Activated naive CD4-positive, alpha-beta T cell (primary cell): ENCODE measurements around the gene PDE9A.
A peak's percentile ranks its signal among the peaks of the same experiment; 100 is the strongest.

Source experiments
- DNase-seq, 4 experiments: peaks; one replicate each; lab custom pipeline; 2025; lab: John Stamatoyannopoulos, UW

The PDE9A gene

DNA sequence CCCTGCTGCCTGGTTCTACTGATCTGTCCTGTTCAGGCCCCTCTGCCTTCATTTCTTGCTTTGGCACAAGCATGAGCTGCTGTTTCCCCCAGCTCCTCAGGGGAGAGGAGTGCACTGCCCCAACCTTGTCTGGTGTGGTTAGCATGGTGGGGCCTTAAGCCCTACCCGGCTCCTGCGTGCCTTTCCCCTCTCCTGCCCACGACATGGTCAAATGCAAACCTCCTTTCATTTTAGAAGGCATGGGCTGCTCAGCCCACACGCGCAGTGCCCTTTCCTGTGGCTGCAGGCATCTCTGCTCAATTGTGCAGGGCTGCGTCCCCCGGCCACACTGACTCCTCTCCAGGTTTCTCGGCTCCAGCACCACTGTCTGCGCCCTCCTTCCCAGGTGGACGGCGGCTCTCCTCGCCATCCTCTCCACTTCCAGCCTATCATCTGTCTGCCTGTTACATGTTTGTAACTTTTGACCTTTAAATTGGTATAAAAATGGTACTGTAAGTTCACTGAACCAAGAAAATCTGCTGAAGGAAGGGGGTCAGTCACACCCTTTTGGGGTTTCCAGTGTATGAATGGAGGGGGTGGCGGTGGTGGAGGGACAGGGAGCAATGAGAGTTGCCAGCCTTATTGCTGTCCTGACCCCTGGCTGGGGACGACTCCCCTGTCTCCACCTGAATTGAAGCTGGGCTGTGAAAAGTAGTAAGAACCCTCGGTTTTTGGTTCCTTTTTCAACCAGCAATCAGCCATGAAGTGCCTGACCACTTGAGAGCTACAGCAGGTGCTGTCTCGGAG lies 5.1 kb downstream of the PDE9A start:
- no peak for DNase-seq

DNA sequence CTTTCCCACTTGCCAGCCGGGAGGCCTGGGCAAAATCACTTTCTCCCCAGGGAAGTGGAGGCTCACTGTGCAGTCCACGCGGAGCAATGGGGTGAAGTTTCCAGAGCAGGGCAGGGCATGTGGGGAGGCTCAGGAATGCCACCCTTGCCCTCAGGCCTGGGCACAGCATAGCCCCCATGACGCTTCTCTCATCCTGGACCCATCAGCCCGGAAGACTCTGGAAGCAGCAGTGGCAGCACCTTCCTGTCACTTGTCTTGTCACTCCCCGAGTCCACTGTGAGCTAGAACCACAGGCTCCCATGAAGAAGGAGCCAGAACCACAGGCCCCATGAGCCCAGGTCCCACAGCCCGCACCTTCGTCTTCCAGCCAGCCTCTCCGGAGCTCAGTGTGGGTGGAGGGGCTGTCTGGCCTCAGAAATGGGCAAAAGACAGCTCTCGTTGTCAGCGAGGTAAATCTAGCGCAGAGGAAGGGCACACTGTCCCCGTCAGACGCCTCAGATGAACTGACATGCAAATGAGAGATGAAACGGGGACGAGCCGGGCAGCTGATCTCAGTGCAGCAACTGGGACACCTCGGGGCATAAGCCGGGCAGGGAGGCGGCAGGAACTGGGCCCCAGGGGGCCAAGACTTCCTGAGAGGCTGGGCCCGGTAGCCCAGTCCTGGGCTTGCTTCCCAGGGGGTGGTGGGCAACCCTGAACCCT lies 6.1 kb downstream of the PDE9A start:
- DNase-seq, result no peak

DNA sequence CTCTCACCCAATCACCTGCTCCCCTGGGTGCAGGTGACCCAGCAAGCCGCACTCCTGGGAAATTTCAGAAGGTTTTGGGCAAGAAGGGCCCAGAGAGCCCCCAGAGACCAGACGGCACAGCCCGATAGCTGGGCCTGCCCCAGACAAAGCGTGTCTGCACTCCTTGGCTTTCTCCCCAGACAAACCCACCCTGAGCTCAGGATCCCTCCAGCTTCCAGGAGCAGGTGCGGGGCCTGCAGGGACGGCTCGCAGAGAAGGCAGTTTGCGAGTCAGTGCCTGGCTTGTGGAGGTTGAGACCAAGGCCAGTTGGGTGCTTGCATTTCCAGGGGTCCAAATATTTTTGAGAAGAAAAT lies 6.7 kb downstream of the PDE9A start:
- no peak for DNase-seq

DNA sequence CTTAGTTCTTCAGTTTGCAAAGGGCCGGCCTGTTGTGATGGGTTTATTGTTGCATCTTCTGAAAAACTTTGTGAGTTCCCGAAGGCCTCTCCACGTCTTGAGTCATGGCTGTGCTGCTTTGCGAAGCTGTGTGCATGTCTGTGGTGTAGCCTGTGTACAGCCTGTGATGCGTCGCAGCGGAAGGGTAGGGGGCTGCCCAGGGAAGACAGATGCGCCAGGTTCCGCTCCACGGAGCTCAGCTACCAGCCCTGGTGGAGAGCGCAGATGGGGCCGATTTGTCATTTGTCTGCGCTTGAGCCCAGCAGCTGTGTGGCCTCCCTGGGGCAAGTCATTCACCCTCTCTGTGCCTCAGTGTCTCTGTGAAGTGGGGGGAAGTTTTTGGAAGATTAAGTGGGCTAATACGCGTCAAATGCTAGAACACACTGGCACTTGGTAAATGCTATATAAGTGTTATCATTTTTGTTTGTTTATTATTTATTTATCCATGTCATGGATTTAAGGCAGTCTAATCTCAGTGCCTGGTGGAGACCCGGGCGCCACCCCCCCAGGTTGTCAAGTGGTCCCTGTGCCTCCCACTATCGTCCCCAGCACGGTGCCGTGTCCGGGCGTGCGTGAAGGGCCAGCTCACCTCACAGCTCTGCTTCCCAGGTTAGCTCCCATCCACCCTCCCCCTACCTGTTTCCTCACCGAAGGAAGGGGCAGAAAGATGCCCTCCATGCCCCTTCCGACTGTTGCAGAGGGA lies 8.4 kb downstream of the PDE9A start:
- DNase-seq, result no peak

DNA sequence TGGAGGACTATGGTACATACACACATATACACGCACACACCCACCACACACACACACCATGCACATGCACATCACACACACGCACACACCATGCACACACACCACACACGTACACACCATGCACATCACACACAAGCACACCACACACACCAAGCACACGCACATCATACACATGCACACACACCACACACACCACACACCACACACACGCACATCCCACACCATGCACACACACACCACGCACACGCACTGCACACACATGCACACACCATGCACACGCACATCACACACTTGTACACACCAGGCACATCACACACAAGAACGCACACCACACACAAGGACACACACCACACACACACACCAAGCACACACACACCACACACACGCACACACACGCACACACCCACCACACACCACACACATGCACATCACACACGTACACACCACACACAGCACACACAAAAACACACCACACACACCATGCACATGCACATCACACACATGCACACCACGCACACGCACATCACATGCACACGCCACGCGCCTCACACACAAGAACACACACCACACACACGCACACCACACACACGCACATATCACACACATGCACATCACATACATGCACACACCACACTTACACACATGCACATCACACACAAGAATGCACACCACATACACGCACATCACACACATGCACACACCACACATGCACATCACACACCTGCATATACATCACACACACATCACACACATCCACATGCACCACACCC lies 9.2 kb downstream of the PDE9A start:
- DNase-seq, result no peak

DNA sequence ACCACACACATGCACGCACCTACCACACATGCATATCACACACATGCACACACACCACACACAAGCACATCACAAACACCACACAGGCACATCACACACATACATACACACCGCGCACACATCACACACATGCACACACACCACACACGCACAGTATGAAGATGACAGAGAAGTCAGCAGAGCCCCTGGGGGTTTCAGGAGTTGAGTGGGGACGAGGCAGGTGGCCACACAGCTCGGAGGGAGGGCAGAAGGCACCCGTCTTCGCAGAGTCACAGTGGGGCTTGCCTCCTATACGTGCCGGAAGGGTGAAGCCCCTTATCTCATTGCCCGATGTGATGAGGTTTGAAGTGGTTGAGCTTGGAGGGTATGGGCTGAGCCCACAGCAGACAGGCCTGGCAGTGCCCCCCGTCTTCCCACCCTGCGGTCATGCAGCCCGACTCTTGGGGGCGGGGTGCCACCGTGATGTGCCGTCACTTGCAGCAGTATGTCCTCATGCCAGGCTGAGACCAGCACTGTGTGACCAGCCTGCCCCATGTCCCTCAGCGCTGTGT lies 9.9 kb downstream of the PDE9A start:
- no peak for DNase-seq

DNA sequence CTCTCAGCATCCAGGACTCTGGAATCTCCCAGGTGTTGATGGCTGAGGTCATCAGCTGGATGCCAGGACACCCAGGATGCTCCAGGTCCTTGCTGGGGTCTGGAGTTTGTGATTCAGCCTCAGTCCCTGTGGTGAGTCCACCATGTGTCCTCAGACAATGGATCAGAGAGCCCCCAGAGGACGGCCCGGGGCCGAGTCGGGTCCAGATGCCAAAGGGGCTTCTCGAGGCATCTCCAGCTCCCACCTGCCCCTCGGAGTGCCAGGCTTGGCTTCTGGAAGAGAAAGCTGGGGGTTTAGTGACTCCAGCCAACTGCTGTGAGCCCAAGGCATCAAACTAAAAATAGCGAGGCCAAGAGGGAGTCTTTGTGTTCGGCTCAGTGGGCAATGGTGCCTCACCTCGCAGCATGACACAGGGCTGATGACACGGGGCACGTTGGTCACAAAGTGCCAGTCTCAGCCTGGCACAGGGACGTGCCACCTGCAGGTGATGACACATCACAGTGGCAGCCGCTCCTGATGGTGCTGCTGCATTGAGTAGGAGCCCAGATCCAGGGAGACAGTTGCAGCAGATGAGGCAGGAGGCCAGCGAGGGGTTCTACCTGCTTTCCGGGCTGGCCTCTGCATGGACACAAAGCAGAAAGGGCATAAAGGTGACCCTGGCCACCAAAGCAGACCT lies 10.6 kb downstream of the PDE9A start:
- no peak for DNase-seq

DNA sequence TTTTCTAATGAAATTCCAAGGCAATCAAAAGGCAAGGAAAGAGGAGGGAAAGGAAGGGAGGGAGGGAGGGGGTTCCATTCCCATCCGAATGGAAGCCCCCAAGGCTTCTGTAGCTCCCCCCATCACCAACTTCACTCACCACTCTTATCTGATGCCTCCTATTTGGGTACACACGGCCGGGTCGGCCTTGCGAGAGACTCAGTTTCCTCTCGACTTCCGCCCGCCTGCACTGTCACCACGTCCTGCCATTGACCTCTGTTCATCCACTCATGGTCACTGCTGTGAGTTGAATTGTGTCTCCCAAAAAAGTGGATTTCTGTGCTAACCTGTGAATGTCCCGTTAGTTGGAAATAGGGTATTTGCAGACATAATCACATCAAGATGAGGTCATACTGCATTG lies 11.2 kb downstream of the PDE9A start:
- DNase-seq, result no peak

DNA sequence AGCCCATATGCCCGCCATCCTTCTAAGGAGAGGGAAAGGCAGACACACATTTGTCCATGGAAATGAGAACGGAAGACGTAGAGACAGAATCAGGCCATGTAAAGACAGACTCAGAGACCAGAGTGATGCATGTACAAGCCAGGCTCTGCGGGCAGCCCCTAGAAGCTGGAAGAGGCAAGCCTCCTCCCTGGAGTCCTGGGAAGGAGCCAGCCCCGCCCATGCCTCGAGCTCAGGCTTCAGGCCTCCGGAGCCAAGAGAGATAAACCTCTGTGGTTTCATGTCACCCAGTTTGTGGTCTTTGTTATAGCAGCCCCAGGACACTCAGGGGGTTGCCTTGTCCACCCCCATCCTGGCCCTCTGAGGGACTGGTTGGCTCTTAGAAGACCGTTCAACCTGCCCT lies 11.6 kb downstream of the PDE9A start:
- no peak for DNase-seq

DNA sequence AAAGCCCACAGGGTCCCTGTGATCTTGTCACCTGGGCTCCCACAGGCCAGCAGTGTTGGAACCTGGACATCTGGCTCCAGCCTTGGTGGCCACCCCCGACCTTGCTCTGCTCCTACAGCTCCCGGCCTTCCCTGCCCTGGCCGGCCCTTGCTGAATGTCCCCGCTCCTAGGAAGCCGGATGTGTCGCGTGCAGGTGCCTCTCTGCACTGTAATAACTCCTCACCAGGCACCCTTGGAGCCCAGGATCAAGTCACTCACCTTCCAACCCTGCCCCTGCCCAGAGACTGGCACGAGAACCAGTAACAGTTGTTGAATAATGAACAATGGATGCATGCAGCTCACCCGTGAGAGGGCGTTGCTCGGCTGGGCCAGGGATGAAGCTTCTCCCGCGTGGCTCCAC lies 12.1 kb downstream of the PDE9A start:
- no peak for DNase-seq

DNA sequence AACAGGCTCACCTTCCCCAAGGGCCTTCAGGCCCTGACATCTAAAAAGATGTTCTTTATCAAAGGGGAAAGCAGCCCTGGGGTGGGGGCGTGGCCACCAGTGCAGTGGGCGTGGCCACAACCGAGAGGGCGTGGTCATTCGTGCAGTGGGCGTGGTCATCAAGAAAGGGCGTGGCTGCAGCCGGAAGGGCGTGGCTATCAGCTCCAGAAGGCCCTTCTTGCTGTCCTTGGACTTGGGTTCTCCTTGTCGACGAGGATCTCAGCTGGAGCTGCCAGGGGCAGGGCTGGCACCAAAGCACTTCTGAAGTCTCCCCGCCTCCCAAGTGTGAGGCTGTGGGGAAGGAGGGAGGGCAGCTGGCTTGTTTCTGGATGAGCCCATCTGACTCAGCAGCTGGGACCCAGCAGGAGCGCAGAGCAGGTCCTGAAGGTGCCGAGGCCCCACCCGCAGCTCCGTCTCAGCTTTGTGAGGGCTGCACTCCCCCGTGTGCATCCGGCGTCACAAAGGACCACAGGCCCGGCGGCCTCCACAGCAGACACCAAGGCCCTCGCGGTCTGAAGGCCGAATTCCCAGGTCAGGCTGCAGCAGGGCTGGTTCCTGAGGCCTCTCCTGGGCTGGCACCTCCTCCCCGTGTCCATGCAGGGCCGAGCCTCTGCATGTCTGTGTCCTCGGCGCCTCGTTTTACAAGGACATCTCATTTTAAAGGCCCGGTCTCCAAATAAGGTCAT lies 12.8 kb downstream of the PDE9A start:
- DNase-seq, result peak in 1 of 4 experiments; percentile 22

DNA sequence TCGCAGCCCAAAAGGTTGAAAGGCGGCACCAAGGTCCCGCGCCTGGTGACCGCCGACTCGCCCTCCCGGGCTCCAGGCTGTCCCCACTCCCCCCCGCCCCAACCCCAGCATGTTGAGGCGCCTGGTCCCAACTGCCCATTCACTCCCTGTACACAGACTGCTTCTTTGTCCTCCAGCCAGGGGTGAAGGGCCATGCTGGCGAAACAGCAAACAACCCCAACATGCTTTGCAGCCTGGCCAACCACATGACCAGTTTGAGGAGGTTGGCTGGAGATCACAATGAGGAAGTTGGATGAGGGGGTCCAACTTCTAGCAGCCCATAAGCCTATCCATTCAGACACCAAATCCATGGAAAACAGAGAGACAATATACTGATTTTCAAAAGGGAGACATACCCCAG lies 13.5 kb downstream of the PDE9A start:
- no peak for DNase-seq

DNA sequence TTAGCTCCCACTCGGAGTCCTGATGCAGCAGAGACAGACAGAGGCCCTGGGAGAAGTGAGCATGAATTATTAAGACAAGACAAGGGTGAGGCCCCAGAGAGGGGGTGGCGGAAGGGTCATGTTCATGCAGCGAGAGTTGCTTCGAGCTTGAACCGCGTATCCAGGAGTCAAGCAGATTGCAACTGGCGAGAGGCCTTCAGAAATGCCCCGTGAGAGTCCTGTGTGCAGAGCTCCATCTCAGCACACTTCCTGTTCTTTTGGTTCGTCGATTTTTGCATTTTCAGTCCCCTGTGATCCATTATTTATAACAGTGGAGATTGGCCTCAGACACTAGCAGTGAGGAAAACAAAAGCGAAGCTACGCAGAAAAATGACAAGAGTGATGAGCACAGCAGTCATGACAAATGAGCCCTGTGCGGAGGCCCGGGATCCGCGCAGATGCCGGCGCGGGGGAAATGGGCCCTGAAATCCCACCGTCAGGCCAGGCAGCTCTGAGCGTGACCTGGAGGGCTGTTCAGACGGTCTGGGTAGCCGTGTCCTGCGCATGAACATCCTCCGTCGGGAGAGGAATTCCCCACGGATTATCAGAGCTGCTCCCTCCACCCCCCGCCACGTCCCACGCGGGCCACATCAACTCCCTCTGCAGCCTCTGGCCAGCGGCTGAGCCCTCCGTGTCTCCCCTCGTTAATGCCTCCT lies 15.0 kb downstream of the PDE9A start:
- no peak for DNase-seq

DNA sequence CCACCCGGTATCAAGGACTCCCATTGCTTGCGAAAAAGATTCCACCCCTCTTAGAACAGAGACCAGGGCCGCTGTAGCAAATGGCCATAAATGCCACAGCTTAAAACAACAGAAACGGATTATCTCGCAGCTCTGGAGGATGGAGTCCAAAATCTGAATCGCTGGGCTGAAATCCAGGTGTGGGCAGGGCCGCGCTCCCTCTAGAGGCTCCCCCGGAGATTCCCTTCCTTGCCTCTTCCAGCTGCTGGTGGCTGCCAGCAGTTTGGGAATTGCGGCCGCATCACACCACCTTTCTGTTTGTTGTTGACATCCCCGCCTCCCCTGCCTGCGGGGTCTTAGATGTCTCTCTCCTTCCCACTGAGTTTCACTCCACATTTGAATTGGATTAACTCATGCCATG lies 15.6 kb downstream of the PDE9A start:
- DNase-seq, result no peak

DNA sequence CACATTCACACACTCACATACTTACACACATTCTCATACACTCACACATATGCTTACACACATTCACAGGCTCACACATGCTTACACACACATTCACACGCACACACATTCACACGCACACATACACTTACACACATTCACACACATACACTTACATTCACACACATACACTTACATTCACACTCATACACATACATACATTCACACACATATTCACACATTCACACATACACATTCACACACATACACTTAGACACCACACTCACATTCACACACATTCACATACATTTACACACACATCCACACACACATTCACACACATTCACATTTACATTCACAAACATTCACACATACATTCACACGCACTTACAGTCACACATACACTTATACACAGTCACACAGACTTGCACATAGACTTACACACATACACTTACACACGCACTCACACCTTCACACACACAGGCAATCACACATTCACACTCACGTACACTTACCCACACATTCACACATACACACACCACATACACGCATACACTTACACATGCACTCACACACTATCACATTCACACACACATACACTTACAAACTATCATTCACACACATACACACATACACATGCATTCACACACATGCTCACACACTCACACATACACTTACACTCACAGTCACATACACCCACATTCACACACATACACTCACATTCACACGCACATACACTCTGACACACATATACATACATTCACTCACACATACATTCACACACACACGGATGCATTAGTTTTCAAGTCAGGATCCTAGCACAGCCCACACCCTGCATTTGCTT lies 16.8 kb downstream of the PDE9A start:
- no peak for DNase-seq

DNA sequence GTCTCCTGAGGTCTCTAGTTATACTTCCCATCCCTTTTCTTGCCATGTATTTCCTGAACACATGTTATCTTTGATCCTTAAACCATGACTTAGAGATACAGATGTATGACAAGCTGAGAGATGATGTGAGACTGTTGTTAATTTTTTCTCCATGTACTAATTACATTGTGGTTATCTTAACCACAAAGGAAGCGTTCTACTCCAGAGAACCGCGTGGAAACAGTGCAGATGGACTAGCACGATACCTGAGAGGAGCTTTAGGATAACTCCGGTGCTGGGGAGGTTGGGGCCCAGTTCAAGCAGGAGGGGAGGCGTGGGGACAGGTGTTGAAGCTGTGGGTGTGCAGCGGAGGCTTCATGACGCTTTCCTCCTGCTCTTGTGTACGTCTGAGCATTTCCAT lies 17.5 kb downstream of the PDE9A start:
- DNase-seq, result no peak

DNA sequence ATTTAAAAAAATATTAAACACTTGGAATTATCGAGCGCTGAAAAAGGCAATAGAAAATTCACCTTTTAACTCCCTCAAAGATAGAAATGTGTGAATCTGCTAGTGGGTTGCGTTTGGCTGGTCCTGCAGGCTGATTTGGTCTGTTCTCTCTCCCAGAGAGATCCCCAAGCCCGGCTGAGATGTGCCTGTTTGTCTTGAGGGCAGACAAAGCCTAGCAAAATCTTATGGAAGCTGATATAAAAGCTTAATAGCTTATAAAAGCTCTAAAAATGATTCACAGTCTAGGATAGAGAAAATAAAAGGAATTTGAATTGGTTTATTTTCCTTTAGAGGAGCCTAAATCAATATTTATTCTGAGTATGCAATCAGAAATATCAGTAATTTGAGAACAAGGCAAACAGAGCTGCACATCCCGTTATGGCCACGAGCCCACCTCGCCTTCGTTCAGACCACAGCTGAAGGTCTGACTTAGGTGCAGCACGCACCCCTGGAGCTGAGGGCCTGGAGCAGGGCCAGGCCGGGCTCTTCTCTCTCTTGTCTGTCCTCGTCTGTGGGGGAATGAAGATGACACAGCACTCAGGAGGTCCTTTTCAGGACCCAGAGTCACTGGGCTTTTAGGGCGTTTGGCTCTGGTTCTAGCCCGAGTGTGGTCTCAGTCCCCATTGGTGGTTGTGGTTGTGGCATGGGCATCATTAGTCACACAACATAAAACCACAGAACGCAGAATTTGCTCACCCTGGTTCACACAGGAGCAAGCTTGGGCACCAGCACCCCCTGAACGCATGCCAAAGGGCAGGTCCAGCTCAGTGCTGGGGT lies 18.6 kb downstream of the PDE9A start:
- no peak for DNase-seq

DNA sequence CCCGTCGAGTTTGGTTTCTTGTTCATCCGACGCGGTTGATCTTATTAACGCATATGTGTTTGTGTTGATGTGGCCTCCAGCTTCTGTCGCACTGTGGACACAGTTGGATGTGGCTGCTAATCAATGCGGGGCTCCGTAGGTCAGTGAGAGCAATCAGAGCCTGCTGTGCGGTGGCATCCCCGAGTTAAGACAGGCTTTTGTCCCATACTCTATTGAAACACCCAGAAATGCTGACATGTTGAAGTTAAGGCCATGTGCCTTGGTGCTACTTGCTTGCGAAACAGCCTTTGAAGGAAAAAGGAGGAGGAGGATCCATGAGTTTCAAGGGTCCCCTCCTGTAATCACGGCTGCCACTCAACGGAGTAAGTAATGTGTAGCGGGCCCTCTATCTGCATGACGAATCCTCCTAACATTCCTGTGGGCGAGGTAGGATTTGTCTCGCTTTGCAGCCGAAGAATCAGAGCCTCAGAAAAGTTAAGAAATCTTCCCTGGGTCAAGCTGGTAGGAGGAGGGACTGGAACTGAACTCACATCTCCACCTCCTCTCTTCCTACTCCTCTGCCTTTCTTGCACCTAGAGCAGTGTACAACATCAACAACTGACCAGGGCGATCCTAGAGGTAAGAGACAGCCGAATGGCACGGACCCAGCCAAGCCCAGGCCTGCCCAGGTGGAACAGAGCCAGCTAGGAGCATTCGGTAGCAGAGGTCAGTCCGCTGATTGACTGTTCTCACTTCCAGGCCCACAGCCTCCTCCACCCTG lies 19.5 kb downstream of the PDE9A start:
- DNase-seq, result no peak
